HG02623 (cell line): ENCODE data around the gene CDH16.
"Not testable (repeated sequence)": the region's sequence is repeated elsewhere in the genome, so short reads cannot be mapped to it uniquely, and the experiment has no call there.

Experiments used
- ATAC-seq: cut with Tn5 transposase; IDR thresholded peaks from one replicate; pipeline ENCODE4 v1.9.1; 2021; ENCODE audit warnings: moderate library complexity; ENCODE audit not compliant: unreplicated experiment

Gene CDH16

DNA sequence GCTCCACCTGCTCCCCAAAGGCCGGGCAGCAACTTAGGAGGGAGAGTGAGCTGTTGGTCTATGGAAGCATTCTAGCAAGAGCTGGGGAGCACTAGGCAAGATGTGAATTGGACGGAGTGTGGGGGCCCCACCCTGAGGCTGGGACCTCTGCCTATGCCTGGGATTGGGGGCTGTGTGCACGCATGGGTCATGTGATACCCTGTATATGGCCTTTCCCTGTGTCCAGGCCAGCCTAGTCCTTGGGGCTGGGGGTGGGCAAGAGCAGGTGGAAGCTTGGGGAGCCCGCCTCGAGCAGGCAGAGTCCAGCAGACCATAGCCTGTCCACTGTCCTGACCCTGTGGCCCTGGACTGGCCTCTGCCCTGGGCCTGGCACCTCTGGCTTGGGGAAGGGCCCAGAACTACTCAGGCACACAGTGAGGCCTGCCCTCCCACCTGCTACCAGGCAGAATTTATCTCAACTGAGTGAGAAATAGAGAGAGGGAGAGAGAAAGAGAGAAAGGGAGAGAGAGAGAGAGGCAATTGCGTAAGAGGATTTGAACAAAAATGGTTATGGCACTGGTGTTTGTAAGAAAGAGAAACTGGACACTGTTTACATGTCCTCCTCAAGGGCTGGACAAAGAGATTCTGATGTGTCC, 19.3 kb downstream of the CDH16 start:
- no peak for ATAC-seq

GRCh38 chr16:66898933-66899309, 19.8 kb downstream of the CDH16 start:
- no peak for ATAC-seq

GRCh38 chr16:66898207-66898606, 20.5 kb downstream of the CDH16 start:
- ATAC-seq, result no peak

GRCh38 chr16:66896682-66897081, 22.0 kb downstream of the CDH16 start:
- ATAC-seq, result not testable (repeated sequence)

DNA sequence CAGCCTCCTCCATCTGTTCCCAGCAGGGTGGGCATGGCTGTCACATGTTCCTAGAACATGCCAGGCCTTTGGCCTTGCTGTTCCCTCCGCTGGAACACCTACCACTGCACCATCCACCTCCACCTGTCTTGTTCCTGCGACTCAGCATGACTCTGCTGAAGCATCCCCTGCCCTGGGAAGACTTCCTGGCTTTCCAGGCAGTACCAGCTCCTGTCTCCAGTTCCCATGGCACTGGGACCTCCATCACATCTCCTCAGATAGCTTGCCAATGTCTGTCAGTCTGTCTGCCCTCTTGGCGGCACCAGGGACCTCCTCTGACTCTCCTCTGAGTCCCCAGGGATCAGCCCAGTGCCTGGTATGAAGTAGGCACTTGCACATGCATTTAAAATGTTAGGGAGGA, 22.7 kb downstream of the CDH16 start:
- ATAC-seq, result no peak

DNA sequence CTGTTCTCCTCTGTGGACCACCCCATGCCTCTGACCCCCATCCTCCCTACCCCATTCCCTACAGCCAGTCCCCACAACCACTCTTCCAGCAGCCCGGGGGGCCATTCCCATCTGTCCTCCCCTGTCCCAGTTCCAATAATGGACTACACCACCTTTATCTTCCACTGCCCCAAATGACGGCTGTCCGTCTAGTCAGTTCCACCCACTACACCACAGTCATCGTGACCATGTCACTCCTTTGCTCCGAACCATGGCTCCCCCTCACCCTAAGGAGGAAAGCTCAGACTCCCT, 23.1 kb downstream of the CDH16 start:
- ATAC-seq, result no peak

GRCh38 chr16:66894948-66895688, 23.6 kb downstream of the CDH16 start:
- peak; percentile 66 for ATAC-seq

DNA sequence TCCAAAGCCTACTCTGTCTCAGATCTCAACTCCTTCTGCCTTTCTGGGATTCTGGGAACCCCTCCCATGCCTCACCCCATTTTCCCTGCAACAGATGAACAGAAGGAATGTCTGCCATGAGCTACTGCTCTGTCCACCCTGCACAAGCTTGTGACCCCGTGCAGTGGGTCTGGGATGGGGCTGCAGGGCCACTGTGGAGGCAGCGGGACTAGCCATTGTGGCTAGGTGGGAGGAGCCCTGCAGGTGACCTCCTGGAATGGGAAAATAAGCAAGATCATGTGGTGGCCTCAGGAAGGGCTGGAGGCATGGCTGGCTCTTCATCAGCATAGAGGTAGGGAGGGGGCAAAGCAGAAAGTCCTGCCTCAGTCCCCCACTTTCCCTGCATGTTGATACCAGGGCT, 24.6 kb downstream of the CDH16 start:
- no peak for ATAC-seq

- ATAC-seq, result no peak
These were observed 26.9 kb downstream of the CDH16 start for GRCh38 chr16:66891797-66892196.

GRCh38 chr16:66891360-66891759, 27.3 kb downstream of the CDH16 start:
- no peak for ATAC-seq

GRCh38 chr16:66890799-66891198, 27.9 kb downstream of the CDH16 start:
- no peak for ATAC-seq

DNA sequence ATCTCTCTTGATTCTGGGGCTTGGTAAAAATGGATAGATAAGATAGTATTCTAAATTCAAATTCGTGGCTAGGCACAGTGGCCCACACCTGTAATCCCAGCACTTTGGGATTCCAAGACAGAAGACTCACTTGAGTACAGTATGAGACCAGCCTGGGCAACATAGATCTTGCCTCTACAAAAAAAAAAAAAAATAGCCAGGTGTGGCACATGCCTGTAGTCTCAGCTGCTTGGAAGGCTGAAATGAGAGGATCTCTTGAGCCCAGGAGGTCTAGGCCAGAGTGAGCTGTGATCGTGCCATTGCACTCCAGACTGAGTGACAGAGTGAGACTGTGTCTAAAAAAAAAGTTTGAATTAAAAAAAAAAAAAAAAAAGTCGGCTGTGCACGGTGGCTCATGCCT, 29.1 kb downstream of the CDH16 start:
- ATAC-seq, result no peak

DNA sequence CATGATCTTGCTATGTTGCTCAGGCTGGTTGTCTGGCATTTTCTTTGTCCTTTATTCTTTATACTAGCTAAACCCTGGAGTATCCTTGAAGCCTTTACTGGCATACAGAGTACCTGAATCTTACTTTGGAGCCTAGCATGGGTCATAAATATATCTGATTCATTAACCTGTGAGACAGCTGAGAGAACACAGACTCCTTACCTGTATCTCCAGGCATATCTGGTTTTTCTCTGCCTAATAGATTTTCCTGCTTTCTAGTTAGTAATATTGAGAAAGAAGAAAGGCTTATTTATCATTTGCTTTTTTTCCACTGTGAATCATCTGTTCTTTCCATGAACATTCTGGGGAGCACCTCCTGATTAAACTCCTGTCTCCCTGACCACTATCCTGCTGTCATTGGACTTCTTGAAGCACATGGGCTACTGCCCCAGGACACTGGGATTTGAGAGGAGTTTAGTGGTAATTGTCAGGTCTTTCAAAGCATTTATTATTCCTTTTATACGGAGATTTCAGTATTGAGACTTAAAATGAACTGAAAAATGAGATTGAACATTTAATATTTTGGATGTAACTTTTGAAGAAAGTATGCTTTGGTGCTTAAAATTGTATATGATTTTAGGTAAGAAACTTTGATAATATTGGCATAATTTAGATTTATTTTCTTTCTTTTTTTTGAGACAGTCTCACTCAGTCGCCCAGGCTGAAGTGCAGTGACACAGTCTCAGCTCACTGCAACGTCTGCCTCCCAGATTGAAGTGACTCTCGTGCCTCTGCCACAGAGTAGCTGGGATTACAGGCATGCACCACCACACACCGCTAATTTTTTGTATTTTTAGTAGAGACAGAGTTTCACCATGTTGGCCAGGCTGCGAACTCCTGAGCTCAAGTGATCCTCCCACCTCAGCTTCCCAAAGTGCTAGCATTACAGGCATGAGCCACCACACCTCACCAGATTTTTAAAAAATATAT, 29.8 kb downstream of the CDH16 start:
- no peak for ATAC-seq

- ATAC-seq, result no peak
These were observed 31.8 kb downstream of the CDH16 start for GRCh38 chr16:66886914-66887313.

DNA sequence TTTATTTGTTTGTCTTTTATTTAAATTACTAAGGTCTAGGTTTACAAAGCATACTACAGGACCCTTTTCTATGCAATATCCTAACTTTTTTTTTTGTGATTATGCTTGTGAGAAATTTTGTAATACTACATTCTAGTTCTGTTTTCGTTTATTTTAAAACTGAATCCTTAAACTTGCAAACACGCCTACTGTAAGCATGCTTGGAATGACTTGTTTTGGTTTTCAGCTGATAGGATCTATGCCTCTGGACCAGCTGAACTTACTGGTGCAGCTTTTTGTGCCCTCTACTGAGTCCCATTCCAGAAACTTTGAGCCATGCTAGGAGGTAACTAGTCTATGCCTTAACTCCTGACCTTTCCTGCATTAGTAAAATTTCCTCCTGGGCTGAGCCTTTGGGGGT, 32.4 kb downstream of the CDH16 start:
- no peak for ATAC-seq

GRCh38 chr16:66885491-66885890, 33.2 kb downstream of the CDH16 start:
- no peak for ATAC-seq

DNA sequence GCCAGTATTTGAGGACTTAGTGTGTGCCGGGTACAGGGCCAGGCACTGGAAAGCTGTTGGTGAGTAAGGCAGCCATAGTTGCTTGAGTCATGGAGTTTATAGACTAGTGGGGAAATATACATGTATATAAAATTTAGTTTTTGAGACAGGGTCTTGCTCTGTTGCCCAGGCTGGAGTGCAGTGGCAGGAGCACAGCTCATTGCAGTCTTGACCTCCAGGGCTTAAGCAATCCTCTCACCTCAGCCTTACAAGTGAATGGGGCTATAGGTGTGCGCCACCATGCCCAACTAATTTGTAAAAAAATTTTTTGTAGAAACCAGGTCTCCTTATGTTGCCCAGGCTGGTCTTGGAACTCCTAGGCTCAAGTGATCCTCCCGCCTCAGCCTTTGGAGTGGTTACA, 36.0 kb downstream of the CDH16 start:
- no peak for ATAC-seq

- no peak for ATAC-seq
These were observed 36.6 kb downstream of the CDH16 start for GRCh38 chr16:66881964-66882508.

- ATAC-seq, result no peak
These were observed 37.1 kb downstream of the CDH16 start for GRCh38 chr16:66881560-66881959.

- no peak for ATAC-seq
These were observed 37.7 kb downstream of the CDH16 start for GRCh38 chr16:66881014-66881417.

DNA sequence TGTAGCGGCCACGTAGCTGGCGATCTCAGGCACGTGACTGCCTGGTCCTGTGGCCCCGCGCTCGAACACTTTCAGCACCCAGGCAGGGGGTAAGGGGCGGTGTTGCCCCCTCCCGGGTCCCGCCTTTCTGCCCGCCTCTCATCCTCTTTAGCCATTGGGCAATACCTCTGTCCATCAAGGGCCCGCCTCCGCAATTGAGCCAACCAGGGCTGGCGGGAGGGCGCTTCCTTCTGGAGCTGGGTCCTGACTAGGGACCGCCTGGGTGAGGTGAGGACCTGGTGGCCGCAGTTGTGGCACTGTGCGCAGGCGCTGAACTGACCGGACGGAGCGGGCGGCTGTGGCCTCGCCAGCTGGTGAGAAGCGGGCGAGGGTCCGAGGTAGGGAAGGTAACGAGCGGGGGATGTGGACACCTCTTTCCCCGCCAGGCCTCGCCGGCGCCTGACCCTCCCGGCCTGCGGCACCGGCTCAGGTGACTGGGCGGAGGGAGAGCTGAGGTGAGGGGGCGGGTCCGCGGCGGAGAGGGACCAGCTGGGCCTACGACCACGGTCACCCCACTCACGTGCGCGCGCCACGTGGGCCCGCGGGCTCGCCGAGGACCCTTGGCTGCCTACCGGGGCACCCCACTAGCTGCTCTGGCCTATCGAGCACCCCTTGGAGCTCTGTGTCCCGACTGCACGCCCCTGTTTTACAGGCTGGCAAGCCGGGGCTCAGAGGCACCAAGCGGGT, 38.2 kb downstream of the CDH16 start, which contains the start of gene PDP2:
Gene PDP2 (plus strand): TSS at position 228 of the 726 bp plus-strand sequence. CDS start 3,770 bp downstream, outside the sequence.
- ATAC-seq, result peak; percentile 96
